GM18870 (cell line): ENCODE results near the gene ATP6V0E2.

Experiments
- ATAC-seq: cut with Tn5 transposase; IDR thresholded peaks from one replicate; pipeline ENCODE4 v1.9.1; 2021; ENCODE audit warnings: moderate library complexity; ENCODE audit not compliant: unreplicated experiment

The ATP6V0E2 gene

GRCh38 chr7:149838224-149838991 is 35.4 kb upstream of the ATP6V0E2 start, which contains the start of gene ZNF862:
Gene ZNF862, plus strand, starts transcription at chr7:149838375. Its CDS starts 237 bp downstream, at chr7:149838612.
- ATAC-seq: peak; percentile 97

- no peak for ATAC-seq
Observed at GRCh38 chr7:149838992-149839408, 34.8 kb upstream of the ATP6V0E2 start.

- no peak for ATAC-seq
Observed at GRCh38 chr7:149839933-149840332, 33.8 kb upstream of the ATP6V0E2 start.

- ATAC-seq: no peak
Observed at GRCh38 chr7:149843566-149843965, 30.2 kb upstream of the ATP6V0E2 start.

GRCh38 chr7:149844445-149844844 is 29.3 kb upstream of the ATP6V0E2 start:
- no peak for ATAC-seq

- no peak for ATAC-seq
Observed at GRCh38 chr7:149845257-149845980, 28.4 kb upstream of the ATP6V0E2 start.

- ATAC-seq: no peak
Observed at GRCh38 chr7:149846021-149846420, 27.7 kb upstream of the ATP6V0E2 start.

GRCh38 chr7:149846436-149847046 is 27.2 kb upstream of the ATP6V0E2 start:
- ATAC-seq: peak; percentile 67

- ATAC-seq: no peak
Observed at GRCh38 chr7:149849174-149849573, 24.6 kb upstream of the ATP6V0E2 start.

GRCh38 chr7:149850007-149850594 is 23.7 kb upstream of the ATP6V0E2 start:
- no peak for ATAC-seq

- ATAC-seq: no peak
Observed at GRCh38 chr7:149850716-149851115, 23.1 kb upstream of the ATP6V0E2 start.

GRCh38 chr7:149851449-149851848 is 22.3 kb upstream of the ATP6V0E2 start:
- ATAC-seq: no peak

GRCh38 chr7:149853157-149853556 is 20.6 kb upstream of the ATP6V0E2 start:
- ATAC-seq: no peak

- no peak for ATAC-seq
Observed at GRCh38 chr7:149854611-149855360, 19.0 kb upstream of the ATP6V0E2 start.

- ATAC-seq: no peak
Observed at GRCh38 chr7:149855361-149856305, 18.1 kb upstream of the ATP6V0E2 start.

GRCh38 chr7:149856583-149856982 is 17.2 kb upstream of the ATP6V0E2 start:
- ATAC-seq: no peak

GRCh38 chr7:149859369-149859768 is 14.4 kb upstream of the ATP6V0E2 start:
- ATAC-seq: no peak

- no peak for ATAC-seq
Observed at GRCh38 chr7:149859876-149860275, 13.9 kb upstream of the ATP6V0E2 start.
